Right lobe of liver (tissue), 4 donors: ENCODE data around the gene FBXW11.

Source experiments
- POLR2A ChIP-seq: fragments of 450-650 bp; IDR thresholded peaks from one replicate; pipeline ENCODE4 v1.6.1; 2017; ENCODE audit warnings: antibody characterized with exemption, mild to moderate bottlenecking
- TF ChIP-seq, protein P1 (sequence below), 4 donors: fragments of 200-600 bp in 3 of 4; fragments of 450-650 bp in 1 of 4; IDR thresholded peaks; one replicate each; pipeline versions ENCODE4 v1.5.1 to v1.8.0; 2016 to 2022; ENCODE audit warnings: antibody characterized with exemption in 4 of 4, mild to moderate bottlenecking in 2 of 4
- donor health status: DM: no; HTN: no; CAD: no.
- donor health status: DM: no; HTN: no; CAD: no.
- donor health status: DM: no; HTN: yes; CAD: no.

DNA sequence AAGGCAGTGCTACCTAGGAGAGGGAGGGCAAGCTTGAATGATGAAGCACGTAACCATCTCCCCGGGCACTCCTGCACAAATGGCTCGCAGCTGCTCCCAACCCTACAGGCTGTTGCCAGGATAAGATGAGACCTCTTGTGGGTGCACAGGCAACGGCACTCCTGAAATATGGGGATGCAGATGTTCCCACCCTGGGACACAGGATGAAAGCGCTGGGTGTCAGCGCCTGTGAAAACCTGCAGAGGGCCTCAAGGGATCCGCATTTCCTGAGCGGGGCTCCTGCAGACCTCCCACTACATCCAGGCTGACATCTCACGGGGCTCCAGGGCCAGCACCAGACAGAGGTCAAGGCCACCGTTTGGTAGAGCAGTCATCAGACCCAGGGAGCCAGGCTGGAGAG lies 160.1 kb downstream of the FBXW11 start:
- TF ChIP-seq, protein P1, sequence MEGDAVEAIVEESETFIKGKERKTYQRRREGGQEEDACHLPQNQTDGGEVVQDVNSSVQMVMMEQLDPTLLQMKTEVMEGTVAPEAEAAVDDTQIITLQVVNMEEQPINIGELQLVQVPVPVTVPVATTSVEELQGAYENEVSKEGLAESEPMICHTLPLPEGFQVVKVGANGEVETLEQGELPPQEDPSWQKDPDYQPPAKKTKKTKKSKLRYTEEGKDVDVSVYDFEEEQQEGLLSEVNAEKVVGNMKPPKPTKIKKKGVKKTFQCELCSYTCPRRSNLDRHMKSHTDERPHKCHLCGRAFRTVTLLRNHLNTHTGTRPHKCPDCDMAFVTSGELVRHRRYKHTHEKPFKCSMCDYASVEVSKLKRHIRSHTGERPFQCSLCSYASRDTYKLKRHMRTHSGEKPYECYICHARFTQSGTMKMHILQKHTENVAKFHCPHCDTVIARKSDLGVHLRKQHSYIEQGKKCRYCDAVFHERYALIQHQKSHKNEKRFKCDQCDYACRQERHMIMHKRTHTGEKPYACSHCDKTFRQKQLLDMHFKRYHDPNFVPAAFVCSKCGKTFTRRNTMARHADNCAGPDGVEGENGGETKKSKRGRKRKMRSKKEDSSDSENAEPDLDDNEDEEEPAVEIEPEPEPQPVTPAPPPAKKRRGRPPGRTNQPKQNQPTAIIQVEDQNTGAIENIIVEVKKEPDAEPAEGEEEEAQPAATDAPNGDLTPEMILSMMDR (IDR thresholded peaks at IDR 0.05) = no peak
- no peak for TF ChIP-seq POLR2A
